Thyroid gland (tissue), 4 donors: ENCODE results near the gene POFUT1.

ENCODE experiments used
- POLR2A ChIP-seq, 2 donors: fragments of 450-650 bp; IDR thresholded peaks; one replicate each; pipeline ENCODE4 v1.6.1; 2017; ENCODE audit warnings: antibody characterized with exemption in 2 of 2, mild to moderate bottlenecking in 2 of 2, moderate library complexity in 1 of 2
- TF ChIP-seq, protein P1 (sequence below), 6 experiments: fragments of 200-600 bp in 3 of 6; fragments of 450-650 bp in 3 of 6; sonication (generic) in 3 of 6; IDR thresholded peaks; one replicate each; pipeline ENCODE4 v1.5.1; 2016 to 2019; ENCODE audit warnings: antibody characterized with exemption in 6 of 6, mild to moderate bottlenecking in 2 of 6, inconsistent platforms in 1 of 6, moderate library complexity in 1 of 6

- TF ChIP-seq, protein P1, sequence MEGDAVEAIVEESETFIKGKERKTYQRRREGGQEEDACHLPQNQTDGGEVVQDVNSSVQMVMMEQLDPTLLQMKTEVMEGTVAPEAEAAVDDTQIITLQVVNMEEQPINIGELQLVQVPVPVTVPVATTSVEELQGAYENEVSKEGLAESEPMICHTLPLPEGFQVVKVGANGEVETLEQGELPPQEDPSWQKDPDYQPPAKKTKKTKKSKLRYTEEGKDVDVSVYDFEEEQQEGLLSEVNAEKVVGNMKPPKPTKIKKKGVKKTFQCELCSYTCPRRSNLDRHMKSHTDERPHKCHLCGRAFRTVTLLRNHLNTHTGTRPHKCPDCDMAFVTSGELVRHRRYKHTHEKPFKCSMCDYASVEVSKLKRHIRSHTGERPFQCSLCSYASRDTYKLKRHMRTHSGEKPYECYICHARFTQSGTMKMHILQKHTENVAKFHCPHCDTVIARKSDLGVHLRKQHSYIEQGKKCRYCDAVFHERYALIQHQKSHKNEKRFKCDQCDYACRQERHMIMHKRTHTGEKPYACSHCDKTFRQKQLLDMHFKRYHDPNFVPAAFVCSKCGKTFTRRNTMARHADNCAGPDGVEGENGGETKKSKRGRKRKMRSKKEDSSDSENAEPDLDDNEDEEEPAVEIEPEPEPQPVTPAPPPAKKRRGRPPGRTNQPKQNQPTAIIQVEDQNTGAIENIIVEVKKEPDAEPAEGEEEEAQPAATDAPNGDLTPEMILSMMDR (IDR thresholded peaks at IDR 0.05), result no peak
- no peak for TF ChIP-seq POLR2A (IDR thresholded peaks at IDR 0.05)
Measured at GRCh38 chr20:32285621-32286371, 78.1 kb downstream of the POFUT1 start.
